Right cardiac atrium (tissue), 5 donors: Measurements from ENCODE around the gene ITPRIPL2. TPM values are rescaled to one million over a fixed set of nuclear protein-coding genes. Genes with fewer than 3 reads are reported as not detected.

ENCODE experiments used
- ATAC-seq, 2 donors: fragments of 200-7000 bp; cut with Tn5 transposase; one replicate each; pipeline versions ENCODE4 v1.8.0 to v1.9.1; 2020; ENCODE audit warnings: moderate library complexity in 2 of 2, mild to moderate bottlenecking in 1 of 2
- DNase-seq, 3 donors: peaks; one replicate each; pipeline ENCODE4 v3.0.0-alpha.2; 2020
- H3K27ac ChIP-seq: one replicate; pipeline ENCODE4 v1.5.1; 2013; ENCODE audit warnings: mild to moderate bottlenecking, low read length, control low read depth, moderate library complexity
- H3K27me3 ChIP-seq: one replicate; pipeline ENCODE4 v1.6.1; 2013; ENCODE audit not compliant: control insufficient read depth, insufficient read depth
- H3K4me1 ChIP-seq: one replicate; pipeline ENCODE4 v1.6.1; 2013; ENCODE audit warnings: low read length; ENCODE audit not compliant: control insufficient read depth, insufficient read depth
- H3K4me3 ChIP-seq: one replicate; pipeline ENCODE4 v1.5.1; 2013; ENCODE audit warnings: low read length, control low read depth
- H3K9me3 ChIP-seq: one replicate; pipeline ENCODE4 v1.6.1; 2013; ENCODE audit warnings: low read length; ENCODE audit not compliant: control insufficient read depth
- WGBS: extraction: QIAGEN DNeasy Blood & Tissue Kit; methylation state at CpG from one replicate; pipeline ENCODE4 v1.1.7; 2013; 5-methylcytosine and 5-hydroxymethylcytosine counted together
- intact Hi-C, 4 donors: fragments of 100-400 bp; cut with DNase I; formaldehyde crosslinking; loops; one replicate each; pipeline versions ENCODE4 v1.11.0 to v1.14.0; 2022 to 2023
- polyA plus RNA-seq: library from polyadenylated mRNA; stranded (reverse); fragments of 200-250 nt; gene quantifications from one replicate; pipeline ENCODE4 v1.2.3, GENCODE V29; 2013
- total RNA-seq, 4 donors: library from RNA; stranded (reverse); fragmentation: NEBNext Ultra II Directional; extraction: Animal tissue kit (Norgen Biotek cat#: 25700); gene quantifications; one replicate each; pipeline ENCODE4 v1.2.1, GENCODE V29; 2021
- donor health status: healthy with polysubstance abuse.
- donor health status: DM: no; HTN: yes; CAD: no.
- donor health status: DM: no; HTN: no; CAD: no.
- donor health status: DM: no; HTN: yes; CAD: no; lungs with severe emphysema.
- donor health status: DM: yes; HTN: yes; CAD: no.

ITPRIPL2 gene
- total and polyA plus RNA-seq, 5 donors = 5.8 to 37.0 (median 21.4) TPM

DNA sequence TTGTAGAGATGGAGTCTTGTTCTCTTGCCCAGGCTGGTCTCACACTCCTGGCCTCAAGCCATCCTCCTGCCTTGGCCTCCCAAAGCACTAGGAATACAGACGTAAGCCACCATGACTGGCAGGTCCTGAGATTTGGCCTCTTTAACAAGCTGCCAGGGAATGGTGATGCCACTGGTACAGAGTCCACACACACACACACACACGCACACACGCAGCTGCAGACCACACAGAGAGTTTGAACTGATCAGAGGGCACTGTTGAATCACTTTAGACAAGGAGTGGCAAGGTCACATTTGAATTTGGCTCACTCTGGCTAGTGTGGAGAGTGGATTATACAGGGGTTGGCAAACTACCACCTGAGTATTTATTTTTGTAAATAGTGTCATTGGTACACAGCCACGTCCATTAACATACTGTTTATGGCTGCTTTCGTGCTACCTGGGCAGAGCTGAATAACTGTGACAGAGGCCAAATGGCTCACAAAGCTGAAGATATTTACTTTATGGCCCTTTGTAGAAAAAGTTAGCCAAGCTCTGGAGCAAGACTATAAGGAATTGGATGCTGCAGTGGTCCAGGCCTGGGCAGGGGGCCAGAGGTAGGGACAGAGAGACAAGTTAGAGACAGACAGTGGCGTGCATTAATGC, 9.9 kb downstream of the ITPRIPL2 start:
- no peaks in the 10 kb centered on the region for H3K4me1 ChIP-seq
- H3K4me3 ChIP-seq = no peak overlapping the region
- peak in 1 of 2 donors; percentile 12 for ATAC-seq
- no peaks in the 10 kb centered on the region for H3K9me3 ChIP-seq
- intact Hi-C loops = no loop called here
- 86% methylated on average over 6 of the region's 6 CpGs for WGBS
- H3K27ac ChIP-seq = no peak overlapping the region
- no peak for DNase-seq
- H3K27me3 ChIP-seq = no peaks in the 10 kb centered on the region

DNA sequence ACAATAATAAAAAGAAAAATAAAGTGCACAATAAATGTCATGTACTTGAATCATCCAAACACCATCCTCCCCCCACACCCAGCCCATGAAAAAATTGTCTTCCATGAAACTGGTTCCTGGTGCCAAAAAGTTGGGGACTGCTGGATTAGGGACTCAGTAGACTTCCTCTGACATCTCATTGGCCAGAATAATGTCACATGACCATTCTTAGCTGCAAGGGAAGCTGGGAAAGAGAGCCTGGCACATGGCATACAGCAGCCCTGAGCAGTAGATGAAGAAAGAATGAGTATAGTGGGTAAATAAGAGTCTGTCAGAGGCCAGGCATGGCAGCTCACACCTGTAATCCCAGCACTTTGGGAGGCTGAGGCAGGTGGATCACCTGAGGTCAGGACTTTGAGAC, 12.5 kb downstream of the ITPRIPL2 start:
- intact Hi-C loops = no loop called here
- DNase-seq = no peak
- no peak for ATAC-seq
- H3K27me3 ChIP-seq = no peaks in the 10 kb centered on the region
- H3K9me3 ChIP-seq = no peaks in the 10 kb centered on the region
- no peaks in the 10 kb centered on the region for H3K4me1 ChIP-seq
- no peak overlapping the region for H3K4me3 ChIP-seq
- no peak overlapping the region for H3K27ac ChIP-seq

DNA sequence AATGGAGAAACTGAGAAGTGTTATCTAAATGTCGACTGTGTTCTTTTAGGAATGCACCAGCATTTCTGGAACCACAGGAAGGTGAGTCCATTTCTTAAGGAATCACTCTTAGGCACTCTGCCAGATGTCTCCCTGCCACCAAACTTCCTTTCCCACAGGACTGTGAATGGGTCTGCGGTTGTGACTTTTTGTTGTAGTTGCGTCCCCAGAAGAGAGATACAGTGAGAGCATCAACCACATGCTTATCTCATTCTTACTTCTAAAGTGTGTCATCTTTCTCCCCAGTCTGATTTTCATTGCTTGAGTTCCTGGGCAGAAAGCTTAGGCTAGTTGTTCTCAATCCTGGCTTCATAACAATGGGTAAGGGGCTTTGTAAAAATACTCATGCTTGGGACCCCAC, 13.4 kb downstream of the ITPRIPL2 start:
- intact Hi-C loops = no loop called here
- DNase-seq = no peak
- H3K27ac ChIP-seq = no peak overlapping the region
- no peaks in the 10 kb centered on the region for H3K9me3 ChIP-seq
- 54% methylated on average over 3 of the region's 3 CpGs for WGBS
- H3K27me3 ChIP-seq = no peaks in the 10 kb centered on the region
- no peak overlapping the region for H3K4me3 ChIP-seq
- no peak for ATAC-seq
- H3K4me1 ChIP-seq = peaks cover 2% of the 10 kb centered on the region

DNA sequence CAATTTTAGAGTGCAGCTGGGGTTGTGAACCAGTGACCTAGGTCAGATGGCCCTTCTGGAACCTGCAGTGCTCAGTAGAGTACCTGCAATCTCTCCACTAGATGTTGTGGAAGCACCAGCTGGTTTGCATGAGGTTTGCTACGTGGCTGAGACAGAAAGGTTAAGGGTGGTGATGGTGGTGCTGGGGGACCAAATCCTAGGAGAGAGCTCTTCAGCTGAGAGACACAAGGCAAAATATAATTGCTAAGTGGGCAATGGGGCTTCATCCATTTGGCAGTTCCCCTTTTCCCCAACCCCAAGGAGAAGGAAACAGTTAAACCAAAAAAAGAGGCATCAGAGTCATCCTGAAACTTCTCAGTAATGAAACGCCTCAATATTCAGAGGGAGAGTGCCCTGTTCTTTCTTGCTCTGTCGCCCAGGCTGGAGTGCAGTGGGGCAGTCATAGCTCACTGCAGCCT, 13.9 kb downstream of the ITPRIPL2 start:
- no peak overlapping the region for H3K4me3 ChIP-seq
- H3K27ac ChIP-seq = no peak overlapping the region
- ATAC-seq (no peak), DNase-seq (no peak)
- 63% methylated on average over 3 of the region's 3 CpGs for WGBS
- H3K9me3 ChIP-seq = no peaks in the 10 kb centered on the region
- H3K4me1 ChIP-seq = peaks cover 2% of the 10 kb centered on the region
- intact Hi-C loops = no loop called here
- no peaks in the 10 kb centered on the region for H3K27me3 ChIP-seq

DNA sequence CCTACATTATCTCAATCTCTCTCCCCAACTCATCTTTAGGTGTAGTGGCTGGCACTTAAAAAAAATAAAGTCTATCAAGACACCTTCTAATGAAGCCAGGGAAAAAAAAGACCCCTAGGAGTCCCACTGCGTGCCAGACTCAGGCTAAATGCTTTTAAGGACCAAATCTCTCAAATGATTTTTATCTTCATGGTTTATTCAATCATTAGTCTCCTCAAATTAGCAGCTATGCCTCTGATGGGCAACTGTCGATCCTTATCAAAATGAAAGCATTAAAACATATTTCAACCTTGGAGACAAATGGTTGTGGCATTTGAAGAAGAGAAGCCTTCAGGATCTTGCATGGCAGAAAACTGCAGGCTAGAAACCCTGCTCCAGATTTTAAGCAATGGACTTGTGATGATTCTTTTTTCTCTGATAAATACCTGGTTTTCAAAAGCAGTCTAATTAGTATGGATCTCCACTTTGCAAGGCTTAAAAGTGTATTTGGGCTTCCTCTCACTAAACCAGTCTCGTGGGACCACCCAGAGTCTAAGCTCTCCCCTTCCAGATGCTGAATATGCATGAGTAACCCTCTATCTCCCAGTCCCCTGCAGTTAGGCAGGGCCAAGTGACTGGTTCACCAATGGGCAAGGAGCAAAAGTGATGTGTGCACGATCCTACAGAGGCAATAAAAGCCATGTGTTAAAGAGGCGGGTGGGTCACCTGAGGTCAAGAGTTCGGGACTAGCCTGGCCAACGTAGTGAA, 14.9 kb downstream of the ITPRIPL2 start:
- H3K27ac ChIP-seq = no peak overlapping the region
- 69% methylated on average over 7 of the region's 7 CpGs for WGBS
- no peaks in the 10 kb centered on the region for H3K27me3 ChIP-seq
- H3K4me3 ChIP-seq = no peak overlapping the region
- no peak for ATAC-seq
- peaks cover 2% of the 10 kb centered on the region for H3K4me1 ChIP-seq
- no peak for DNase-seq
- intact Hi-C loops = no loop called here
- no peaks in the 10 kb centered on the region for H3K9me3 ChIP-seq

DNA sequence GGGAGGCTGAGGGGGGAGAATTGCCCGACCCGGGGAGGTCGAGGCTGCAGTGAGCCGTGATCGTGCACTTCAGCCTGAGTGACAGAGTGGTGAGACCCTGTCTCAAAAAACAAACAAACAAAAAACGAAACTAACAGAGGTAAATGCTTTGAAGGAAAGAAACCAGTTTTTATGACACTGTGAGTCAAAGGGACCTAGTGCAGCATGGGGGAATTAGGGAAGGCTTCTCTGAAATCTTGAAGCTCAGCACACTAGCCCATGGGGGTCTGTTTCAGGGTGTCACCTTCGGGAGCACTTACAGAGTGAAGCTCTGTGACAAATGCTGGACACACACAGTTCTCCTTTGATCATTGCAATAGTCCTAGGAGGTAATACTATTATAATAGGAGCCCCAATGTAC, 16.6 kb downstream of the ITPRIPL2 start:
- intact Hi-C loops = no loop called here
- H3K27ac ChIP-seq = peak overlapping the region; percentile 79
- DNase-seq (no peak), ATAC-seq (no peak)
- 75% methylated on average over 7 of the region's 7 CpGs for WGBS
- H3K9me3 ChIP-seq = no peaks in the 10 kb centered on the region
- no peak overlapping the region for H3K4me3 ChIP-seq
- no peaks in the 10 kb centered on the region for H3K27me3 ChIP-seq
- H3K4me1 ChIP-seq = peaks cover 2% of the 10 kb centered on the region

DNA sequence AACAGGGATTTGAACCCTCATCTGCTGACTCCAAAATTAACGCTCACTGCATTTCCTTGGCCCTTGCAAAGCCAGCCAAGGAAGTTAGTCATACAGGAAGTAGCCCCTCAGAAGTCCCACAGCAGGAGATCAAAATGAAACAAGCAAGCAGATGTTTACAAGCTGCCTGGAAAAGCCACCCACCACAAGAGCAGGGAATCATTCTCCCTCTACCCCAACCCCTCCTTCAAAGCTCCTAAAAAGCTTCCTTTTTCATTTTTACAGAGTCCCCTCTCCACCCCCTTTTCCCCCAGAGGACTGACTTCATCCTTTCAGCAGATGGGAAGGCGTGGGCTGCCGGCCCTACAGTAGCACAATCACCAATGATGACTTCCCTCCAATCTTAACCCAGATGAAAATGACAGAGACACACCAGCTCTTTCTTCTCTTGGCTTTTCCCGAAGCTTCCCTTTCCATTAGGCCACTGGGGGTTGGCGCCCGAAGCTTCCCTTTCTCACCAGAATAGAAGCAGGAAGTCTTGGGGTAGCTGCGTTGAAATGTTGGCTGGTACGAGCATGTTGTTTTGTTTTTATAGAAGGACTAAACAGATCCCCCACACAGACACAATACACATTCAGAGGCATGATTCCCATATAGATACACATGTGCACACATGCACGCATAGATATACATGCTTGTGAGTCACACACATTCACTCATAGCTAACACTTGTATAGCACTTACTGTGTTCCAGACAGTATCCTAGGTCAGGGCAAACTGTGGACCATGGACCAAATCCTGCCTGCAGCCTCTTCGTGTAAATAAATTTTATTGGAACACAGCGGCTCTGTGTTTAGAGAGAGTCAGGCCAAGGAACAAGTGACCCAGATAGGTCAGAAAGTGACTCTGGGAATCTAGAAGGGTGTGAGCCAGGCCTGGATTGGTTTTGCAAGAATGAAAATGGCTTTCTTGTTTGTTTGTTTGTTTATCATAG, 17.4 kb downstream of the ITPRIPL2 start:
- ATAC-seq (peak; percentile 64 to 75), DNase-seq (peak; percentile 38 to 78 (median 72))
- intact Hi-C loops = no loop called here
- Histone ChIP-seq H3K27me3 (no peaks in the 10 kb centered on the region), H3K27ac (peak overlapping the region; percentile 79), H3K9me3 (no peaks in the 10 kb centered on the region), H3K4me3 (no peak overlapping the region), H3K4me1 (peaks cover 8% of the 10 kb centered on the region)
- WGBS = 23% methylated on average over 11 of the region's 11 CpGs

DNA sequence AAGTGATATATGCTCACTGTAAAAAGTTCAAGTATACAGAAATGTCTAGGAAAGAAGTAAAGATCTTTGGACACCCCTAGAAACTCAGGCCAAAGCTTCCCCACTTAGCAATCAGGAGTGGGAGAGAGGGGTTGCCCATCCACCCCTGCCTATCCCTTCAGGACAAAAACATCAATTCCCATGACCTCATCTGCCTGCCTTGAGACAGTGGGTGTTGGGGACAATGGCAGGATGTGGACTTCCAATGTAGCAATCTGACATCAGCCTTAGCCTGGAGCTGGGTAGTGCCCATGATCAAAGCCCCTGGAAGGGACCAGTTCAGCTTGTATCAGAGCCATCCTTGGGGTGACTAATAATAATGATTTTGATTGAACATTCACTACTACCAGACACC, 18.1 kb downstream of the ITPRIPL2 start:
- Histone ChIP-seq H3K4me3 (no peak overlapping the region), H3K4me1 (peaks cover 15% of the 10 kb centered on the region), H3K27me3 (no peaks in the 10 kb centered on the region), H3K27ac (peak overlapping the region; percentile 79), H3K9me3 (no peaks in the 10 kb centered on the region)
- DNase-seq (no peak), ATAC-seq (peak; percentile 21 to 69)
- intact Hi-C loops = no loop called here

DNA sequence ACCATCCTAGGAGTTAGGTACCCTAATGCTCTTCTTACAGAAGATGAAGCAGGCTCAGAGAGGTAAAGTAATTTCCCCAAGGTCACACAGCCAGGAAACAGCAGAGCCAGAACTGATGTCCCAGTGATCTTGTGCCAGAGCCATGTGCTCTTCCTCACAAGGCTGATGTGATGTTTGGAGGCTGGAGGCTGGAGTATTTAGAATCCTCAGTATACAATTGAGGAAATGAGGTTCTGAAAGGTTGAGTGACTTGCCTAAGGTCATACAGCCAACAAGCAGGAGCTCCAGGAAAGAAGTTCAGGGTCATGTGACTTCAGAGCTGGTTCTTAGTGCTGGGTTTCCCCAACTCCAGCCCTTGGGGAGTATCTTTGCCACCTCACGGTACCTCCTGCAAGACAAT, 18.5 kb downstream of the ITPRIPL2 start:
- Histone ChIP-seq H3K27me3 (no peaks in the 10 kb centered on the region), H3K4me1 (peaks cover 15% of the 10 kb centered on the region), H3K9me3 (no peaks in the 10 kb centered on the region), H3K4me3 (no peak overlapping the region), H3K27ac (peak overlapping the region; percentile 3)
- WGBS = 89% methylated on average over 1 of the region's 1 CpG
- ATAC-seq = no peak
- DNase-seq = no peak
- intact Hi-C loops = no loop called here

DNA sequence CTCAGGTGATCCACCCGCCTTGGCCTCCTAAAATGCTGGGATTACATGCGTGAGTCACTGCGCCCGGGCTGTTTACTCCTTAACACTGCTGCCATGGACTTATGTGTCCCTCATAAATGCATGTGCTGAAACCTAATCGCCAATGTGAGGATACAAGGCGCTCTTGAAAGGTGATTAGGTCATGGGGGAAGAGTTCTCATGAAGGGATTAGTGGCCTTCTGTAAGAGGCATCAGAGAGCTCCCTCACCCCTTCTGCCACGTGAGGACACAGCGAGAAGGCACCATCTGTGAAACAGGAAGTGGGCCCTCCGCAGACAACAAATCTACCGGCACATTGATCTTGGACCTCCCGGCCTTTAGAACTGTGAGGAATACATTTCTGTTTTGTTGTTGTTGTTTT, 19.1 kb downstream of the ITPRIPL2 start:
- H3K9me3 ChIP-seq = no peaks in the 10 kb centered on the region
- DNase-seq = no peak
- intact Hi-C loops = no loop called here
- no peak for ATAC-seq
- H3K4me3 ChIP-seq = no peak overlapping the region
- H3K27me3 ChIP-seq = no peaks in the 10 kb centered on the region
- 86% methylated on average over 11 of the region's 11 CpGs for WGBS
- peaks cover 15% of the 10 kb centered on the region for H3K4me1 ChIP-seq
- no peak overlapping the region for H3K27ac ChIP-seq

DNA sequence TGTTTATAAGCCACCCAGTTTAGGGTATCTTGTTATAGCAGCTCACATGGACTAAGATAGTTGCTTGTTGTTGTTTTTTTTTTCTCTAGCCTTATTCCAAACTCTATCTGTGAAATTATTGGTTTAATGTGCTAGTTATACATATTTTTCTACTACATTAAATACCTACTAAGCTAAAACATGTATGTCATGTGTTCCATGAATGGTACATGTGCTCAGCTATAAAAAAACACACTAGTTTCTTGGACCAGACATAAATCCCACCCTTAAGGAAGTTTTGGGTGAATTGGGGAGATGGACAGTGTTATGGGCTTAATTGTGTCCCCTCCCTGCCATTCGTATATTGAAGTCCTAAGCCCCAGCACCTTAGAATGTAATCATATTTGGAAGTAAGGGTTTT, 19.8 kb downstream of the ITPRIPL2 start:
- Histone ChIP-seq H3K4me1 (peaks cover 15% of the 10 kb centered on the region), H3K4me3 (no peak overlapping the region), H3K9me3 (no peaks in the 10 kb centered on the region), H3K27me3 (no peaks in the 10 kb centered on the region), H3K27ac (no peak overlapping the region)
- WGBS = 94% methylated on average over 1 of the region's 1 CpG
- ATAC-seq (no peak), DNase-seq (no peak)
- intact Hi-C loops = no loop called here
